AG09319 (cell line): ENCODE results near the gene ROM1.

Experiments used
- DNase-seq: peaks from one replicate; pipeline ENCODE4 v3.0.0-alpha.2; 2010; ENCODE audit warnings: low read depth; ENCODE audit errors: extremely low read depth
- TF ChIP-seq, protein P1 (sequence below): IDR thresholded peaks from 2 replicates; pipeline ENCODE4 v1.5.1; 2011; ENCODE audit warnings: low read depth, mild to moderate bottlenecking, inconsistent platforms, low read length, moderate library complexity

ROM1 gene

DNA sequence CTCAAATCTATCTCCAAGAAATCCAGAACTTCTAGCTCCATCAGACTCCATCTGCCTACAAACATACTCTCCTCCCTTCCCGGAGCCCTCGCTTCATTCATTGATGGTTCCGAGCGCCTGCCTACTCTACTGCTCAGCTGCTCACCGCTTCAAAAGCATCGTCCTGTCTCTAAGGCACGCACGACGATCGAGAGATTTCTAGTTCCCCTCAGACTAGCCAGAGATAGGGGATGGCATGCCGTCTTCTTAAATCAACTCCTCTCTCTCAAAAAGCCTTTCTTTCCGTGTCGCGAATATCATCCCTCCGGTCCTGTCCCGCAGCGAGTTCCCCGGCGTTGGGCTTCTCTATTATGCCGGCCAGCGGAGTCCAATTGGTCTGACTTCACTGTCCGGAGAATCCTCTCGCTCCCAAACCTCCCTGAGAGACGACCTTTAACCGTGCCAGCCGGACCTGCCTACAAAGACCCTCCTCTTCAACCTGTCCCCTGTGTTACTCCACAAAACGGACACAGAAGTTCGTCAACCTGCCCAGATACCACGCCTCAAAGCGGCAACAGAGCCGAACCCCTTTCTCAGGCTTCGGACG, 40.0 kb upstream of the ROM1 start:
- DNase-seq: no peak
- TF ChIP-seq, protein P1, sequence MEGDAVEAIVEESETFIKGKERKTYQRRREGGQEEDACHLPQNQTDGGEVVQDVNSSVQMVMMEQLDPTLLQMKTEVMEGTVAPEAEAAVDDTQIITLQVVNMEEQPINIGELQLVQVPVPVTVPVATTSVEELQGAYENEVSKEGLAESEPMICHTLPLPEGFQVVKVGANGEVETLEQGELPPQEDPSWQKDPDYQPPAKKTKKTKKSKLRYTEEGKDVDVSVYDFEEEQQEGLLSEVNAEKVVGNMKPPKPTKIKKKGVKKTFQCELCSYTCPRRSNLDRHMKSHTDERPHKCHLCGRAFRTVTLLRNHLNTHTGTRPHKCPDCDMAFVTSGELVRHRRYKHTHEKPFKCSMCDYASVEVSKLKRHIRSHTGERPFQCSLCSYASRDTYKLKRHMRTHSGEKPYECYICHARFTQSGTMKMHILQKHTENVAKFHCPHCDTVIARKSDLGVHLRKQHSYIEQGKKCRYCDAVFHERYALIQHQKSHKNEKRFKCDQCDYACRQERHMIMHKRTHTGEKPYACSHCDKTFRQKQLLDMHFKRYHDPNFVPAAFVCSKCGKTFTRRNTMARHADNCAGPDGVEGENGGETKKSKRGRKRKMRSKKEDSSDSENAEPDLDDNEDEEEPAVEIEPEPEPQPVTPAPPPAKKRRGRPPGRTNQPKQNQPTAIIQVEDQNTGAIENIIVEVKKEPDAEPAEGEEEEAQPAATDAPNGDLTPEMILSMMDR: no peak

DNA sequence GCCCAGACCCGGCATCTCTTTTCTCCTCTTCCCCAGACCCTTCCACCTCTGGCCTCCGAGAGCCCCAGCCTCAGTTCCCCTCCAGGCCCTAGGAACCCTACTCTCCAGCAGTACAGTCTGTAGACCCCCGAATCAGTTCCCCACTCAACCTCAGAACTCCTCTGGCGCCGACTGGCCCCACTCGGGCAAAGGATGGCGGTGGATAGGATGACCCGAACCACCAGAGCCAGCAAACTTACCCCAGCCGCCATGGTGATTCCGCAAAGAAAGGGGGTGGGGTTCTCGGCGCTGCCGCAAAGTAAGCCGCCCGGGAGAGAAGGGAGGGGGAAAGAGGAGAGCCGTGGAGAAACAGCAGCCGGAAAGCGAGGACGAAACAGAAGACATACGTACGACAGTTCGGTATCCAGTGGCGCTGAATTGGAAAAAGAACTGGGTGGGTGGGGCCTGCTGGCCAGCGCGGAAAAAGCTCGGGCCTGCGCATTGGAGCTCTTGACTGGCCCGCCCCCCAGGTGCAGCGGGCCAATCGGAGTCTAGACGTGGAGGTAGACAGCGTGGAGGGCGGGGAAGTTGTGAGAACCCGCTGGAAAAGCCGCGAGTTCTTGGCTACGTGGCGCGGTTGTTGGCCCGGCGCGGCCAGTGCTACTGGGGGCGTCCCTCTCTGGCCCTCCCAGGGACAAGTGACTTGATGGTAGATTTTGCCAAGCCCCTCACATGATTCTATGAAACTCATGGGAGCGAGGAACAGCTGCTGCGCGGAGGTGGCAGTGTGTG, 39.3 kb upstream of the ROM1 start, which contains the start of gene EEF1G:
Gene EEF1G (minus strand): TSS at position 300 of the 771 bp plus-strand sequence. CDS start 49 bp downstream, at position 251.
- DNase-seq: peak; percentile 100
- TF ChIP-seq, protein P1: no peak

DNA sequence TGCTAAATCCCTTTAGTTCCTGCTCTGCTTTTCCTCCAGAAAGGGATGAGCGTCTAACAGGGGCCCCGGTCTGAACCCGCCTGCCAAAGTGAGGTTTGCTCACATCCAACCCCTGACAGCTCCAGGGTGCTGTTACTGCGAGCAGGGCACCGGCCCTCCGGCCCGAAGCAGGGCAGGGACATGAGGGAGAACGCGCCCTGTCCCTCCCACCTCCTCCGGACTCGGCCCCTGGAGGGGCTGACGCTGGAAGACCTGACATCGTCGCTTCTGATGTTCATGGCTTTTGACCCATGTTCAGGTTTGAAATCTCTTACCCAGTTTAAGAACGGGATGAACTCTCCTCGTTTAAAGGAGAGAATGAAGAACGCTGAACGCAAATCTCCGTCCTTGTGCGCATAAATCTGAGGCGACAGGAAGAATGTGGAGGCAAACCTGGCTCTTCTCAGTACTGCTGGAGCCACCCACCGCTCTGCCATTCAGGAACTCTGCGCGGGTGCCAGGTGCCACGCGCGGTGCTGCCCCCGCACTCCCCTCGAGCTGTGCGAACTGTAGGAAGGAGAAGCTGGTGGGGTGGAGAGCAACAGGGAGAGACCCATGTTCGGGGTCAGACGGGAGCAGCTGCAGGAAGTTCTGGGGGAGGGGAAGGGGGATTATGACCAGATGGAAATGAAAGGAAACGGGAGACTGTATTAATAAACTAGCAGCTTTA, 38.5 kb upstream of the ROM1 start:
- TF ChIP-seq, protein P1: no peak
- no peak for DNase-seq

DNA sequence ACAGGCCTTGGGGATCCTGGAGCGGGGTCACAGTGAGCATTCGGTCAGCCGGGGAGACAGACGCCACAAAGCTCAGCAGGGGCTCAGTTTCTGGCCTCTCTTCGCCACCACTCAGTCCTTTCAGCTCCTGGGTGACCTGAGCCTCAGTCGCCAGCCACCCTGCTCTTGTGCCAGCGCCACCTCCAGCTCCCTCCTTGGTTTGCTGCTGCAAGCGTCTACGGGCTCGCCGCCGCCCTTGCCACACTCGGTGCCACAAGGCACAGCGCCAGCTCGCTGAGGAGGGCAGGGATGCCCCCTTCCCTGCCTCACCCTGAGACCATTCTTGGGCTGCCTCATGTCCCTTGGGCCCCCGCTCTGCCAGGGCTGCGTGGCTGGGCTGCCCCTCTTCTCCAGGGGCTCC, 37.9 kb upstream of the ROM1 start:
- TF ChIP-seq, protein P1: no peak
- no peak for DNase-seq

DNA sequence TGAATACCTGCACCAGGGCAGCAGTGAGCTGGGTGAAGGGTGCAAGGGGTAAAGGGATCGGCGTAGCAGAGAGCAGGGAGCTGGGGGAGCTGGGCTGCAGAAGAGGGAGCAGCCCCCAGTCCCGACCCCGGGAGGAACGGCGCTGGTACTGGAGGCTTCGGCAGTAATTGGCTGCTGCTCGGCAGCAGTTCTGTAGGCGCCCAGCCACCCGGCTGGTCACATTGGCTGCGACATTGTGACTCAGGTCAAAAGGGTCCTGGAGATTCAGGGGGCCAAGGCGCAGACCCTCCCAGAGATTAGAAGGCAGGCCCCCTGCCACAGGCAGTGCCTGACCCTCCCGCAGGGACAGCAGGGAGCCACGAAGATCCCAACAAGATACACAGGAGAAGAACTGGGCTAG, 37.2 kb upstream of the ROM1 start:
- TF ChIP-seq, protein P1: no peak
- DNase-seq: no peak

DNA sequence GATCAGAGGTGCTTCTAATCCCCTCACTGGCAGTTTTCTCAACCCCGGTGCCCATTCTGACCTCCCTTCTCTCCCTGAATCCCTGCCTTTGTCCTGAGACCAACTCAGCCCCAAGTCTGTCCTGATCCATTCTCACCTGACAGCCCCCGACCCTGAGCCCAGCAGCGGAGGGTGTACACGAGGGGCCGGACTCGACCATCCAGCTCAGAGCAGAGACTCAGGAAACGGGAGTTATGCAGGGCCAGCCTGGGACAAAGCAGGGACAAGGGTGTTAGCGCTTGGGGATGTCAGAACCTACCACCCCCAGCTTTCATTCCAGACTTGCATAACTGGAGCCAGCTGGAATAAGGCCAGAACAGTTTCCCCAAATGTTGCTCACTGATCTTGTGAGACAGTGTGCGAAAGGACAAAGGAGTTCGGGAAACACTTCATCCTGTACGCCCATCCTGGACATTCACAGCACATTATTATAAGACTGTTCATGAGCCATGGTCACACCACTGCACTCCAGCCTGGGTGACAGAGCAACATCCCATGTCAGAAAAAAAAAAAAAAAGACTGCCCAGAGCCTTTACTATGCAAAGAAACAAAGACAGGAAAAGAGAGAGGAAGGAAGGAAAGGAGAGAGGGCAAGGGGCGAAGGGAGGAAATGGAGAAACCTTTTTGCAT, 35.9 kb upstream of the ROM1 start:
- TF ChIP-seq, protein P1: no peak
- no peak for DNase-seq
